OCI-LY3 (cell line): ENCODE results near the gene RCOR2.

Experiments
- H2AFZ ChIP-seq: fragments of 200-600, 300-600 bp; shearing (Covaris generic); 2 replicates; pipeline ENCODE4 v1.6.0; 2014; ENCODE audit warnings: antibody characterized with exemption, low read depth, low read length
- H3K27ac ChIP-seq: fragments of 200-600, 300-600 bp; sonication (generic); 2 replicates; pipeline ENCODE4 v1.5.1; 2014; ENCODE audit warnings: mild to moderate bottlenecking, low read length, moderate library complexity, mixed read lengths
- H3K27me3 ChIP-seq: fragments of 200-600, 300-600 bp; sonication (generic); 2 replicates; pipeline ENCODE4 v1.6.1; 2014; ENCODE audit warnings: low read depth, low read length, mixed read lengths
- H3K36me3 ChIP-seq: fragments of 200-600, 300-600 bp; sonication (generic); replicated peaks from 2 replicates; pipeline ENCODE3; 2014; ENCODE audit warnings: low read depth, low read length, mixed read lengths
- H3K4me1 ChIP-seq: fragments of 300-600, 200-600 bp; sonication (generic); 2 replicates; pipeline ENCODE4 v1.6.1; 2014; ENCODE audit warnings: low read length, mixed read lengths
- H3K4me2 ChIP-seq: fragments of 200-600, 300-600 bp; sonication (generic); 2 replicates; pipeline ENCODE4 v1.6.1; 2014; ENCODE audit warnings: low read length, mixed read lengths
- H3K4me3 ChIP-seq: fragments of 300-600, 200-600 bp; sonication (generic); 2 replicates; pipeline ENCODE4 v1.5.1; 2014; ENCODE audit warnings: antibody characterized with exemption, mild to moderate bottlenecking, low read length, moderate library complexity
- H3K79me2 ChIP-seq: fragments of 300-600, 200-600 bp; shearing (Covaris generic); 2 replicates; pipeline ENCODE4 v1.6.1; 2014; ENCODE audit warnings: mild to moderate bottlenecking, low read length, mixed read lengths
- H3K9ac ChIP-seq: fragments of 300-600, 200-600 bp; shearing (Covaris generic); 2 replicates; pipeline ENCODE4 v1.6.0; 2014; ENCODE audit warnings: mild to moderate bottlenecking, low read length, moderate library complexity
- H3K9me3 ChIP-seq: fragments of 200-600, 300-600 bp; shearing (Covaris generic); 2 replicates; pipeline ENCODE4 v1.6.1; 2014; ENCODE audit warnings: low read length, mixed read lengths; ENCODE audit not compliant: insufficient read depth
- H4K20me1 ChIP-seq: fragments of 200-600, 300-600 bp; sonication (generic); 2 replicates; pipeline ENCODE4 v1.6.1; 2016; ENCODE audit warnings: low read length, mixed read lengths; ENCODE audit not compliant: insufficient read depth
- EZH2phosphoT487 ChIP-seq: fragments of 200-600 bp; shearing (Covaris generic); IDR thresholded peaks from 2 replicates; pipeline ENCODE4 v1.6.1; 2018; ENCODE audit warnings: antibody characterized with exemption, mixed run types, low read depth
- TF ChIP-seq, protein P1 (sequence below): fragments of 200-600, 300-600 bp; sonication (generic); IDR thresholded peaks from 2 replicates; pipeline ENCODE4 v1.5.1; 2014; ENCODE audit warnings: antibody characterized with exemption, low read length, low read depth

RCOR2 gene

DNA sequence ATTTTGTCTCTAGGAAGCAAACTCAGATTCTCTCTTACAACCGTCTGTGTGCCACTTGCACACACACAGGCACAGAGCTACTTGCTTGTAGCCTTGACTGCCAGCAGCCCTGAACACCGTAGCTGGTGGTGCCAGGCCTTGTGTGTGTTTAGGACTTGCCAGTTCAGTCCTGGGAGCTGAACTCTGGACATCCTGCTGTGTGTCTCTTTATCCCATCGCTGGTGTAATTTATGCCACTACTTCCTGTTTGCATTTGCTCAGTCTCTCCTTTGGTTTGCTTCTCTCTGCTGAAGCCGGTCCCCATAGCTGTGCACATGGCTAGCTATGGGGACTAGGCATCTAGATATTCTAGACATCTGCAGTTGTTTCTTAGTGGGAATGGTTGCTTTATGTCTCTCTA lies 54.0 kb downstream of the RCOR2 start:
- Histone ChIP-seq H3K4me1 (peaks cover 26% of the 10 kb centered on the region), H3K9ac (no peak overlapping the region), H3K36me3 (peaks cover 27% of the 10 kb centered on the region), H3K27ac (no peak overlapping the region), H4K20me1 (peaks cover 44% of the 10 kb centered on the region), H3K79me2 (peaks cover 66% of the 10 kb centered on the region), H3K4me3 (no peak overlapping the region), H2AFZ (no peak overlapping the region), H3K4me2 (no peak overlapping the region), H3K27me3 (no peaks in the 10 kb centered on the region), H3K9me3 (no peaks in the 10 kb centered on the region)
- no peak for TF ChIP-seq EZH2phosphoT487
- TF ChIP-seq, protein P1, sequence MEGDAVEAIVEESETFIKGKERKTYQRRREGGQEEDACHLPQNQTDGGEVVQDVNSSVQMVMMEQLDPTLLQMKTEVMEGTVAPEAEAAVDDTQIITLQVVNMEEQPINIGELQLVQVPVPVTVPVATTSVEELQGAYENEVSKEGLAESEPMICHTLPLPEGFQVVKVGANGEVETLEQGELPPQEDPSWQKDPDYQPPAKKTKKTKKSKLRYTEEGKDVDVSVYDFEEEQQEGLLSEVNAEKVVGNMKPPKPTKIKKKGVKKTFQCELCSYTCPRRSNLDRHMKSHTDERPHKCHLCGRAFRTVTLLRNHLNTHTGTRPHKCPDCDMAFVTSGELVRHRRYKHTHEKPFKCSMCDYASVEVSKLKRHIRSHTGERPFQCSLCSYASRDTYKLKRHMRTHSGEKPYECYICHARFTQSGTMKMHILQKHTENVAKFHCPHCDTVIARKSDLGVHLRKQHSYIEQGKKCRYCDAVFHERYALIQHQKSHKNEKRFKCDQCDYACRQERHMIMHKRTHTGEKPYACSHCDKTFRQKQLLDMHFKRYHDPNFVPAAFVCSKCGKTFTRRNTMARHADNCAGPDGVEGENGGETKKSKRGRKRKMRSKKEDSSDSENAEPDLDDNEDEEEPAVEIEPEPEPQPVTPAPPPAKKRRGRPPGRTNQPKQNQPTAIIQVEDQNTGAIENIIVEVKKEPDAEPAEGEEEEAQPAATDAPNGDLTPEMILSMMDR, result no peak
